Transverse colon (tissue), 4 donors: ENCODE results near the gene PRICKLE2.

Source experiments
- POLR2A ChIP-seq: fragments of 450-650 bp; IDR thresholded peaks from one replicate; pipeline ENCODE4 v1.6.1; 2016; ENCODE audit warnings: antibody characterized with exemption, mild to moderate bottlenecking, moderate library complexity
- POLR2AphosphoS5 ChIP-seq, 3 donors: sonication (generic); formaldehyde crosslinking; IDR thresholded peaks; one replicate each; pipeline ENCODE4 v1.6.1; 2016; ENCODE audit warnings: antibody characterized with exemption in 3 of 3
- TF ChIP-seq, protein P1 (sequence below), 5 experiments: fragments of 200-600 bp in 3 of 5; fragments of 450-650 bp in 2 of 5; sonication (generic) in 3 of 5; IDR thresholded peaks; 1 replicate in 2 of 5; 2 replicates in 3 of 5; pipeline ENCODE4 v1.5.1; 2016 to 2017; ENCODE audit warnings: antibody characterized with exemption in 5 of 5, inconsistent platforms in 3 of 5, mild to moderate bottlenecking in 2 of 5, moderate library complexity in 1 of 5

DNA sequence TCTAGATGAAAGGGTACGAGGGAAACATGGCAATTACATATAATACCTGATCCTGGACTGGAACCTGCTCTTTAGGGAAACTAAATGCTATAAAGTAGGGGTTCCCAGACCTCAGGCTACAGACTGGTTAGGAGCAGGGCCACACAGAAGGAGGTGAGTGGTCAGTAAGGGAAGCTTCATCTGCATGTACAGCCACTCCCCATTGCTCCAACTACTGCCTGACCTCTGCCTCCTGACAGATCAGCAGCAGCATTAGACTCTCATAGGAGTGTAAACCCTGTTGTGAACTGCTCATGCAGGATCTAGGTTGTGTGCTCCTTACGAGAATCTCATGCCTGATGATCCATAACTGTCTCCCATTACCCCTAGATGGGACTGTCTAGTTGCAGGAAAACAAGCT is 123.1 kb downstream of the PRICKLE2 start:
- TF ChIP-seq, protein P1, sequence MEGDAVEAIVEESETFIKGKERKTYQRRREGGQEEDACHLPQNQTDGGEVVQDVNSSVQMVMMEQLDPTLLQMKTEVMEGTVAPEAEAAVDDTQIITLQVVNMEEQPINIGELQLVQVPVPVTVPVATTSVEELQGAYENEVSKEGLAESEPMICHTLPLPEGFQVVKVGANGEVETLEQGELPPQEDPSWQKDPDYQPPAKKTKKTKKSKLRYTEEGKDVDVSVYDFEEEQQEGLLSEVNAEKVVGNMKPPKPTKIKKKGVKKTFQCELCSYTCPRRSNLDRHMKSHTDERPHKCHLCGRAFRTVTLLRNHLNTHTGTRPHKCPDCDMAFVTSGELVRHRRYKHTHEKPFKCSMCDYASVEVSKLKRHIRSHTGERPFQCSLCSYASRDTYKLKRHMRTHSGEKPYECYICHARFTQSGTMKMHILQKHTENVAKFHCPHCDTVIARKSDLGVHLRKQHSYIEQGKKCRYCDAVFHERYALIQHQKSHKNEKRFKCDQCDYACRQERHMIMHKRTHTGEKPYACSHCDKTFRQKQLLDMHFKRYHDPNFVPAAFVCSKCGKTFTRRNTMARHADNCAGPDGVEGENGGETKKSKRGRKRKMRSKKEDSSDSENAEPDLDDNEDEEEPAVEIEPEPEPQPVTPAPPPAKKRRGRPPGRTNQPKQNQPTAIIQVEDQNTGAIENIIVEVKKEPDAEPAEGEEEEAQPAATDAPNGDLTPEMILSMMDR (IDR thresholded peaks at IDR 0.05): no peak
- no peak for TF ChIP-seq POLR2A
- TF ChIP-seq POLR2AphosphoS5 (IDR thresholded peaks at IDR 0.05): no peak
